GM19351 (cell line): ENCODE results near the gene PRKACA.

Experiments used
- ATAC-seq: cut with Tn5 transposase; IDR thresholded peaks from one replicate; pipeline ENCODE4 v1.9.1; 2021; ENCODE audit warnings: mild to moderate bottlenecking, moderate library complexity; ENCODE audit not compliant: unreplicated experiment

The PRKACA gene

GRCh38 chr19:14096272-14096992 lies 21.1 kb downstream of the PRKACA start:
- ATAC-seq, result no peak

GRCh38 chr19:14094854-14095253 lies 22.7 kb downstream of the PRKACA start:
- no peak for ATAC-seq

GRCh38 chr19:14093117-14093823 lies 24.3 kb downstream of the PRKACA start:
- no peak for ATAC-seq

GRCh38 chr19:14091813-14092462 lies 25.6 kb downstream of the PRKACA start:
- peak; percentile 6 for ATAC-seq

GRCh38 chr19:14091081-14091812 lies 26.3 kb downstream of the PRKACA start:
- peak; percentile 62 for ATAC-seq

GRCh38 chr19:14090509-14091080 lies 27.0 kb downstream of the PRKACA start, which contains the start of gene SAMD1:
SAMD1 (minus strand) TSS chr19:14090751.
- peak; percentile 41 for ATAC-seq

- peak; percentile 29 for ATAC-seq
Observed at GRCh38 chr19:14089662-14090508, 27.7 kb downstream of the PRKACA start.

- ATAC-seq, result no peak
Observed at GRCh38 chr19:14089412-14089661, 28.2 kb downstream of the PRKACA start.

GRCh38 chr19:14088634-14089411 lies 28.7 kb downstream of the PRKACA start:
- no peak for ATAC-seq

GRCh38 chr19:14086098-14086497 lies 31.5 kb downstream of the PRKACA start:
- no peak for ATAC-seq

GRCh38 chr19:14085309-14085995 lies 32.1 kb downstream of the PRKACA start, which contains the start of gene C19orf67:
C19orf67 (minus strand) TSS chr19:14085783; CDS start chr19:14085627, 156 bp downstream.
- no peak for ATAC-seq

- no peak for ATAC-seq
Observed at GRCh38 chr19:14082675-14082960, 34.9 kb downstream of the PRKACA start.

- ATAC-seq, result no peak
Observed at GRCh38 chr19:14081797-14082674, 35.5 kb downstream of the PRKACA start.

GRCh38 chr19:14080887-14081796 lies 36.4 kb downstream of the PRKACA start:
- ATAC-seq, result peak; percentile 84

GRCh38 chr19:14078411-14078810 lies 39.2 kb downstream of the PRKACA start:
- no peak for ATAC-seq

GRCh38 chr19:14073925-14074838 lies 43.4 kb downstream of the PRKACA start:
- ATAC-seq, result no peak
